Neural cell (in vitro differentiated cells): ENCODE data around the gene DLST. TPM values are rescaled to one million over a fixed set of nuclear protein-coding genes. Genes with fewer than 3 reads are reported as not detected.

Experiments used
- H2AFZ ChIP-seq: fragments of 200-600, 300-800 bp; sonication (generic), shearing (Covaris generic); 2 replicates; pipeline ENCODE4 v1.6.0; 2014; ENCODE audit warnings: low read depth, mild to moderate bottlenecking, antibody characterized with exemption, low read length, moderate library complexity
- H3F3A ChIP-seq: fragments of 200-600 bp; shearing (Covaris generic); 2 replicates; pipeline ENCODE4 v1.6.1; 2016; ENCODE audit warnings: mild to moderate bottlenecking, moderate library complexity, mixed read lengths, antibody characterized with exemption, low read length; ENCODE audit not compliant: insufficient read depth, poor library complexity, severe bottlenecking
- H3K27ac ChIP-seq: fragments of 200-600, 300-800 bp; sonication (generic), shearing (Covaris generic); 2 replicates; pipeline ENCODE4 v1.5.1; 2014; ENCODE audit warnings: mild to moderate bottlenecking, low read length, moderate library complexity
- H3K27me3 ChIP-seq: fragments of 300-800, 200-600 bp; sonication (generic), shearing (Covaris generic); 2 replicates; pipeline ENCODE4 v1.6.0; 2014; ENCODE audit warnings: mild to moderate bottlenecking, low read depth, low read length, moderate library complexity; ENCODE audit not compliant: insufficient read depth
- H3K36me3 ChIP-seq: fragments of 300-800, 200-600 bp; sonication (generic), shearing (Covaris generic); 2 replicates; pipeline ENCODE4 v1.5.1; 2014; ENCODE audit warnings: mild to moderate bottlenecking, antibody characterized with exemption, low read length, moderate library complexity; ENCODE audit not compliant: insufficient read depth
- H3K4me2 ChIP-seq: fragments of 300-800, 200-600 bp; sonication (generic), shearing (Covaris generic); 2 replicates; pipeline ENCODE4 v1.6.0; 2014; ENCODE audit warnings: mild to moderate bottlenecking, low read length
- H3K4me3 ChIP-seq: fragments of 300-800, 200-600 bp; sonication (generic), shearing (Covaris generic); 2 replicates; pipeline ENCODE4 v1.5.1; 2014; ENCODE audit warnings: mild to moderate bottlenecking, low read length, moderate library complexity
- H3K79me2 ChIP-seq: fragments of 200-600 bp; shearing (Covaris generic); replicated peaks from 2 replicates; pipeline ENCODE4 v1.6.0; 2014; ENCODE audit warnings: mild to moderate bottlenecking, low read length, moderate library complexity; ENCODE audit not compliant: insufficient read depth
- H3K9ac ChIP-seq: fragments of 300-800, 200-600 bp; sonication (generic), shearing (Covaris generic); 2 replicates; pipeline ENCODE4 v1.6.1; 2016; ENCODE audit warnings: mild to moderate bottlenecking, low read length, mixed read lengths
- H3K9me2 ChIP-seq: fragments of 200-600 bp; shearing (Covaris generic); 2 replicates; pipeline ENCODE4 v1.6.1; 2016; ENCODE audit warnings: mild to moderate bottlenecking, low read length, mixed read lengths; ENCODE audit not compliant: insufficient read depth
- H3K9me3 ChIP-seq: fragments of 200-600, 300-800 bp; sonication (generic), shearing (Covaris generic); 2 replicates; pipeline ENCODE4 v1.6.1; 2016; ENCODE audit warnings: mild to moderate bottlenecking, mixed run types, low read length, moderate library complexity, mixed read lengths
- H4K20me1 ChIP-seq: fragments of 200-600 bp; shearing (Covaris generic); 2 replicates; pipeline ENCODE4 v1.6.1; 2016; ENCODE audit warnings: mild to moderate bottlenecking, mixed run types; ENCODE audit not compliant: insufficient read depth
- CTCF ChIP-seq: fragments of 450-650 bp; IDR thresholded peaks from 2 replicates; pipeline ENCODE4 v1.5.1; 2014; ENCODE audit warnings: antibody characterized with exemption, mild to moderate bottlenecking, moderate library complexity; ENCODE audit not compliant: poor library complexity, severe bottlenecking
- EP300 ChIP-seq: fragments of 450-650 bp; conservative IDR thresholded peaks from 2 replicates; pipeline ENCODE4 v1.6.1; 2014; ENCODE audit warnings: antibody characterized with exemption, mild to moderate bottlenecking, moderate library complexity; ENCODE audit not compliant: poor library complexity, severe bottlenecking
- EZH2 ChIP-seq: fragments of 200-600, 300-800 bp; shearing (Covaris generic), sonication (generic); IDR thresholded peaks from 2 replicates; pipeline ENCODE4 v1.6.1; 2014; ENCODE audit warnings: antibody characterized with exemption, low read length, borderline replicate concordance, mild to moderate bottlenecking; ENCODE audit not compliant: insufficient read depth, poor library complexity, severe bottlenecking
- MXI1 ChIP-seq: fragments of 450-650 bp; conservative IDR thresholded peaks from 2 replicates; pipeline ENCODE4 v1.6.1; 2014; ENCODE audit warnings: antibody characterized with exemption, mild to moderate bottlenecking; ENCODE audit not compliant: poor library complexity, severe bottlenecking
- POLR2AphosphoS5 ChIP-seq: IDR thresholded peaks from 2 replicates; pipeline ENCODE4 v1.6.1; 2012
- RAD21 ChIP-seq: fragments of 450-650 bp; conservative IDR thresholded peaks from 2 replicates; pipeline ENCODE4 v1.6.1; 2014; ENCODE audit warnings: antibody characterized with exemption, mild to moderate bottlenecking, moderate library complexity
- REST ChIP-seq: IDR thresholded peaks from 2 replicates; pipeline ENCODE4 v1.6.1; 2012; ENCODE audit warnings: borderline replicate concordance
- SMC3 ChIP-seq: fragments of 450-650 bp; conservative IDR thresholded peaks from 2 replicates; pipeline ENCODE4 v1.6.1; 2014; ENCODE audit warnings: antibody characterized with exemption, mild to moderate bottlenecking, moderate library complexity; ENCODE audit not compliant: poor library complexity
- TAF1 ChIP-seq: IDR thresholded peaks from 2 replicates; pipeline ENCODE4 v1.6.1; 2012; ENCODE audit warnings: low read depth
- polyA plus RNA-seq: library from polyadenylated mRNA; depleted of rRNA; stranded (reverse); fragments of >200 nt; gene quantifications from 2 replicates; pipeline ENCODE4 v1.2.3, GENCODE V29; 2014

The DLST gene
- polyA plus RNA-seq, 1 donor from 2014 or later, result 59.7 TPM

- peaks cover 46% of the 10 kb centered on the region for H3K79me2 ChIP-seq
- H3K4me3 ChIP-seq, result no peak overlapping the region
- H2AFZ ChIP-seq, result no peak overlapping the region
- H3K9me3 ChIP-seq, result no peaks in the 10 kb centered on the region
- H3K4me2 ChIP-seq, result no peak overlapping the region
- no peaks in the 10 kb centered on the region for H3F3A ChIP-seq
- no peak for TF ChIP-seq POLR2AphosphoS5
- TF ChIP-seq SMC3, result no peak
- no peak for TF ChIP-seq MXI1
- TF ChIP-seq REST, result no peak
- TF ChIP-seq EP300, result no peak
- no peak for TF ChIP-seq CTCF
- no peak for TF ChIP-seq RAD21
- TF ChIP-seq TAF1, result no peak
- no peak for TF ChIP-seq EZH2
- H3K27ac ChIP-seq, result no peak overlapping the region
- H3K9ac ChIP-seq, result no peak overlapping the region
- H3K9me2 ChIP-seq, result no peaks in the 10 kb centered on the region
- H3K27me3 ChIP-seq, result no peaks in the 10 kb centered on the region
- no peaks in the 10 kb centered on the region for H3K36me3 ChIP-seq
- no peaks in the 10 kb centered on the region for H4K20me1 ChIP-seq
Measured at GRCh38 chr14:74888164-74889158, 6.7 kb downstream of the DLST start.

- no peaks in the 10 kb centered on the region for H3K27me3 ChIP-seq
- no peak overlapping the region for H3K4me3 ChIP-seq
- H3F3A ChIP-seq, result no peaks in the 10 kb centered on the region
- peaks cover 28% of the 10 kb centered on the region for H3K79me2 ChIP-seq
- H3K9ac ChIP-seq, result no peak overlapping the region
- no peak overlapping the region for H3K27ac ChIP-seq
- H4K20me1 ChIP-seq, result no peaks in the 10 kb centered on the region
- no peak for TF ChIP-seq EZH2
- TF ChIP-seq SMC3, result no peak
- no peak for TF ChIP-seq TAF1
- TF ChIP-seq POLR2AphosphoS5, result no peak
- no peak for TF ChIP-seq MXI1
- H3K9me2 ChIP-seq, result no peaks in the 10 kb centered on the region
- no peak overlapping the region for H2AFZ ChIP-seq
- no peaks in the 10 kb centered on the region for H3K36me3 ChIP-seq
- H3K4me2 ChIP-seq, result no peak overlapping the region
- no peaks in the 10 kb centered on the region for H3K9me3 ChIP-seq
Measured at GRCh38 chr14:74890262-74890661, 8.5 kb downstream of the DLST start.
